Neural cell (in vitro differentiated cells): Measurements from ENCODE around the gene PITX1. TPM values are rescaled to one million over a fixed set of nuclear protein-coding genes. Genes with fewer than 3 reads are reported as not detected.

Source experiments
- H2AFZ ChIP-seq: fragments of 200-600, 300-800 bp; sonication (generic), shearing (Covaris generic); 2 replicates; pipeline ENCODE4 v1.6.0; 2014; ENCODE audit warnings: low read depth, mild to moderate bottlenecking, antibody characterized with exemption, low read length, moderate library complexity
- H3F3A ChIP-seq: fragments of 200-600 bp; shearing (Covaris generic); 2 replicates; pipeline ENCODE4 v1.6.1; 2016; ENCODE audit warnings: mild to moderate bottlenecking, moderate library complexity, mixed read lengths, antibody characterized with exemption, low read length; ENCODE audit not compliant: insufficient read depth, poor library complexity, severe bottlenecking
- H3K27ac ChIP-seq: fragments of 200-600, 300-800 bp; sonication (generic), shearing (Covaris generic); 2 replicates; pipeline ENCODE4 v1.5.1; 2014; ENCODE audit warnings: mild to moderate bottlenecking, low read length, moderate library complexity
- H3K27me3 ChIP-seq: fragments of 300-800, 200-600 bp; sonication (generic), shearing (Covaris generic); 2 replicates; pipeline ENCODE4 v1.6.0; 2014; ENCODE audit warnings: mild to moderate bottlenecking, low read depth, low read length, moderate library complexity; ENCODE audit not compliant: insufficient read depth
- H3K36me3 ChIP-seq: fragments of 300-800, 200-600 bp; sonication (generic), shearing (Covaris generic); 2 replicates; pipeline ENCODE4 v1.5.1; 2014; ENCODE audit warnings: mild to moderate bottlenecking, antibody characterized with exemption, low read length, moderate library complexity; ENCODE audit not compliant: insufficient read depth
- H3K4me2 ChIP-seq: fragments of 300-800, 200-600 bp; sonication (generic), shearing (Covaris generic); 2 replicates; pipeline ENCODE4 v1.6.0; 2014; ENCODE audit warnings: mild to moderate bottlenecking, low read length
- H3K4me3 ChIP-seq: fragments of 300-800, 200-600 bp; sonication (generic), shearing (Covaris generic); 2 replicates; pipeline ENCODE4 v1.5.1; 2014; ENCODE audit warnings: mild to moderate bottlenecking, low read length, moderate library complexity
- H3K79me2 ChIP-seq: fragments of 200-600 bp; shearing (Covaris generic); replicated peaks from 2 replicates; pipeline ENCODE4 v1.6.0; 2014; ENCODE audit warnings: mild to moderate bottlenecking, low read length, moderate library complexity; ENCODE audit not compliant: insufficient read depth
- H3K9ac ChIP-seq: fragments of 300-800, 200-600 bp; sonication (generic), shearing (Covaris generic); 2 replicates; pipeline ENCODE4 v1.6.1; 2016; ENCODE audit warnings: mild to moderate bottlenecking, low read length, mixed read lengths
- H3K9me2 ChIP-seq: fragments of 200-600 bp; shearing (Covaris generic); 2 replicates; pipeline ENCODE4 v1.6.1; 2016; ENCODE audit warnings: mild to moderate bottlenecking, low read length, mixed read lengths; ENCODE audit not compliant: insufficient read depth
- H3K9me3 ChIP-seq: fragments of 200-600, 300-800 bp; sonication (generic), shearing (Covaris generic); 2 replicates; pipeline ENCODE4 v1.6.1; 2016; ENCODE audit warnings: mild to moderate bottlenecking, mixed run types, low read length, moderate library complexity, mixed read lengths
- H4K20me1 ChIP-seq: fragments of 200-600 bp; shearing (Covaris generic); 2 replicates; pipeline ENCODE4 v1.6.1; 2016; ENCODE audit warnings: mild to moderate bottlenecking, mixed run types; ENCODE audit not compliant: insufficient read depth
- CTCF ChIP-seq: fragments of 450-650 bp; IDR thresholded peaks from 2 replicates; pipeline ENCODE4 v1.5.1; 2014; ENCODE audit warnings: antibody characterized with exemption, mild to moderate bottlenecking, moderate library complexity; ENCODE audit not compliant: poor library complexity, severe bottlenecking
- EP300 ChIP-seq: fragments of 450-650 bp; conservative IDR thresholded peaks from 2 replicates; pipeline ENCODE4 v1.6.1; 2014; ENCODE audit warnings: antibody characterized with exemption, mild to moderate bottlenecking, moderate library complexity; ENCODE audit not compliant: poor library complexity, severe bottlenecking
- EZH2 ChIP-seq: fragments of 200-600, 300-800 bp; shearing (Covaris generic), sonication (generic); IDR thresholded peaks from 2 replicates; pipeline ENCODE4 v1.6.1; 2014; ENCODE audit warnings: antibody characterized with exemption, low read length, borderline replicate concordance, mild to moderate bottlenecking; ENCODE audit not compliant: insufficient read depth, poor library complexity, severe bottlenecking
- MXI1 ChIP-seq: fragments of 450-650 bp; conservative IDR thresholded peaks from 2 replicates; pipeline ENCODE4 v1.6.1; 2014; ENCODE audit warnings: antibody characterized with exemption, mild to moderate bottlenecking; ENCODE audit not compliant: poor library complexity, severe bottlenecking
- POLR2AphosphoS5 ChIP-seq: IDR thresholded peaks from 2 replicates; pipeline ENCODE4 v1.6.1; 2012
- RAD21 ChIP-seq: fragments of 450-650 bp; conservative IDR thresholded peaks from 2 replicates; pipeline ENCODE4 v1.6.1; 2014; ENCODE audit warnings: antibody characterized with exemption, mild to moderate bottlenecking, moderate library complexity
- SMC3 ChIP-seq: fragments of 450-650 bp; conservative IDR thresholded peaks from 2 replicates; pipeline ENCODE4 v1.6.1; 2014; ENCODE audit warnings: antibody characterized with exemption, mild to moderate bottlenecking, moderate library complexity; ENCODE audit not compliant: poor library complexity
- TAF1 ChIP-seq: IDR thresholded peaks from 2 replicates; pipeline ENCODE4 v1.6.1; 2012; ENCODE audit warnings: low read depth
- polyA plus RNA-seq: library from polyadenylated mRNA; depleted of rRNA; stranded (reverse); fragments of >200 nt; gene quantifications from 2 replicates; pipeline ENCODE4 v1.2.3, GENCODE V29; 2014
- TF ChIP-seq, protein P1 (sequence below): IDR thresholded peaks from 2 replicates; pipeline ENCODE4 v1.6.1; 2012; ENCODE audit warnings: borderline replicate concordance

The PITX1 gene
- polyA plus RNA-seq, 1 donor from 2014 or later = not detected

GRCh38 chr5:135011355-135012032, 22.5 kb downstream of the PITX1 start:
- H3K4me3 ChIP-seq = no peak overlapping the region
- no peak overlapping the region for H3K27ac ChIP-seq
- H3K9me3 ChIP-seq = no peaks in the 10 kb centered on the region
- no peak overlapping the region for H2AFZ ChIP-seq
- H3K4me2 ChIP-seq = no peak overlapping the region
- no peaks in the 10 kb centered on the region for H3K27me3 ChIP-seq
- no peaks in the 10 kb centered on the region for H4K20me1 ChIP-seq
- H3F3A ChIP-seq = no peaks in the 10 kb centered on the region
- H3K9ac ChIP-seq = no peak overlapping the region
- no peaks in the 10 kb centered on the region for H3K36me3 ChIP-seq
- H3K79me2 ChIP-seq = no peaks in the 10 kb centered on the region
- TF ChIP-seq, protein P1, sequence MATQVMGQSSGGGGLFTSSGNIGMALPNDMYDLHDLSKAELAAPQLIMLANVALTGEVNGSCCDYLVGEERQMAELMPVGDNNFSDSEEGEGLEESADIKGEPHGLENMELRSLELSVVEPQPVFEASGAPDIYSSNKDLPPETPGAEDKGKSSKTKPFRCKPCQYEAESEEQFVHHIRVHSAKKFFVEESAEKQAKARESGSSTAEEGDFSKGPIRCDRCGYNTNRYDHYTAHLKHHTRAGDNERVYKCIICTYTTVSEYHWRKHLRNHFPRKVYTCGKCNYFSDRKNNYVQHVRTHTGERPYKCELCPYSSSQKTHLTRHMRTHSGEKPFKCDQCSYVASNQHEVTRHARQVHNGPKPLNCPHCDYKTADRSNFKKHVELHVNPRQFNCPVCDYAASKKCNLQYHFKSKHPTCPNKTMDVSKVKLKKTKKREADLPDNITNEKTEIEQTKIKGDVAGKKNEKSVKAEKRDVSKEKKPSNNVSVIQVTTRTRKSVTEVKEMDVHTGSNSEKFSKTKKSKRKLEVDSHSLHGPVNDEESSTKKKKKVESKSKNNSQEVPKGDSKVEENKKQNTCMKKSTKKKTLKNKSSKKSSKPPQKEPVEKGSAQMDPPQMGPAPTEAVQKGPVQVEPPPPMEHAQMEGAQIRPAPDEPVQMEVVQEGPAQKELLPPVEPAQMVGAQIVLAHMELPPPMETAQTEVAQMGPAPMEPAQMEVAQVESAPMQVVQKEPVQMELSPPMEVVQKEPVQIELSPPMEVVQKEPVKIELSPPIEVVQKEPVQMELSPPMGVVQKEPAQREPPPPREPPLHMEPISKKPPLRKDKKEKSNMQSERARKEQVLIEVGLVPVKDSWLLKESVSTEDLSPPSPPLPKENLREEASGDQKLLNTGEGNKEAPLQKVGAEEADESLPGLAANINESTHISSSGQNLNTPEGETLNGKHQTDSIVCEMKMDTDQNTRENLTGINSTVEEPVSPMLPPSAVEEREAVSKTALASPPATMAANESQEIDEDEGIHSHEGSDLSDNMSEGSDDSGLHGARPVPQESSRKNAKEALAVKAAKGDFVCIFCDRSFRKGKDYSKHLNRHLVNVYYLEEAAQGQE = no peak
- TF ChIP-seq EZH2 = no peak
- no peak for TF ChIP-seq EP300
- no peak for TF ChIP-seq RAD21
- no peak for TF ChIP-seq CTCF
- no peak for TF ChIP-seq SMC3
- TF ChIP-seq TAF1 = no peak
- TF ChIP-seq POLR2AphosphoS5 = no peak
- H3K9me2 ChIP-seq = no peaks in the 10 kb centered on the region

- no peak overlapping the region for H3K4me3 ChIP-seq
- no peak overlapping the region for H3K27ac ChIP-seq
- no peaks in the 10 kb centered on the region for H3K9me3 ChIP-seq
- no peaks in the 10 kb centered on the region for H3K79me2 ChIP-seq
- no peaks in the 10 kb centered on the region for H3K27me3 ChIP-seq
- H3F3A ChIP-seq = no peaks in the 10 kb centered on the region
- no peaks in the 10 kb centered on the region for H3K9me2 ChIP-seq
- H3K36me3 ChIP-seq = no peaks in the 10 kb centered on the region
- no peak overlapping the region for H3K9ac ChIP-seq
- H4K20me1 ChIP-seq = no peaks in the 10 kb centered on the region
- TF ChIP-seq MXI1 = no peak
- no peak for TF ChIP-seq RAD21
- TF ChIP-seq TAF1 = no peak
- no peak for TF ChIP-seq POLR2AphosphoS5
- no peak for TF ChIP-seq CTCF
- no peak for TF ChIP-seq EP300
- TF ChIP-seq, protein P1 = no peak
- TF ChIP-seq EZH2 = no peak
- H3K4me2 ChIP-seq = no peak overlapping the region
- H2AFZ ChIP-seq = no peak overlapping the region
Observed at GRCh38 chr5:135010502-135011354, 23.3 kb downstream of the PITX1 start.
